T-helper 1 cell (primary cell): ENCODE results near the gene PCSK5.

Experiments used
- DNase-seq, 5 donors: peaks; one replicate each; pipeline ENCODE4 v3.0.0-alpha.2; 2012 to 2020

The PCSK5 gene

DNA sequence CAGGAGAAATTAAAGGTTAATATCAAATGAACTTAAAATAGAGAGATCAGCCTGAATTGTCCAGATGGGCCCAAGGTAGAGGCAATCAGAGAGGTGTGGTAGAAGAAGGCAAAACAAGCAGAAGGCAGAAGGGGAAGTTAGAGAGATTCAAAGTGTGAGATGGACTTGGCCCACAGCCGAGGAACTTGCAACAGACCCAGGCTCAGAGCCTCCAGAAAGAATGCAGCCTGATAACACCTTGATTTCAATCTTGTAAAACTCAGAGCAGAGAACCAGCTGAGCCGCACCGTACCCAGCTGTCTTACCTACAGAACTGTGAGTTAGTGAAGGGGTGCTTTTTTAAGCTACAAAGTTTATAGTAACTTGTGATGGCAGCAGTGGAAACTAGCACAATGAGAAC is 312.9 kb downstream of the PCSK5 start:
- no peak for DNase-seq

DNA sequence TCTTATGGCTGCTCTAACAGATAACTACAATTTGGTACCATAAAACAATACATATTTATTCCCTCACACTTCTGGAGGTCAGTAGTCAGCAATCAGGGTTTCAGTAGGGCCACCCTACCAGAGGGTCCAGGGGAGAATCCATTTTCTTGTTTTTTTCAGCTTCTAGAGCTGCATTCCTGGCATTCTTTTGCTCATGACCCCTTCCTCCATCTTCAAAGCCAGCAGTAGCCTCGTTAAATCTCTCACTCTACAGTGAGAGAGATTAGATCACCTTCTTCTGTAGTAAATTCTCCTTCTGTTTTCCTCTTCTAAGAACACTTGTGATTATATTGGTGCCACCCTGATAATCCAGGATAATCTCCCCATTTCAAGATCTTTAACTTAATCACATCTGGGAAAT is 316.3 kb downstream of the PCSK5 start:
- no peak for DNase-seq

- DNase-seq, result no peak
Measured at GRCh38 chr9:76213751-76214150, 323.3 kb downstream of the PCSK5 start.

- no peak for DNase-seq
Measured at GRCh38 chr9:76215066-76215465, 324.6 kb downstream of the PCSK5 start.

- DNase-seq, result no peak
Measured at GRCh38 chr9:76216161-76216649, 325.7 kb downstream of the PCSK5 start.

- DNase-seq, result no peak
Measured at GRCh38 chr9:76218117-76218885, 327.8 kb downstream of the PCSK5 start.

DNA sequence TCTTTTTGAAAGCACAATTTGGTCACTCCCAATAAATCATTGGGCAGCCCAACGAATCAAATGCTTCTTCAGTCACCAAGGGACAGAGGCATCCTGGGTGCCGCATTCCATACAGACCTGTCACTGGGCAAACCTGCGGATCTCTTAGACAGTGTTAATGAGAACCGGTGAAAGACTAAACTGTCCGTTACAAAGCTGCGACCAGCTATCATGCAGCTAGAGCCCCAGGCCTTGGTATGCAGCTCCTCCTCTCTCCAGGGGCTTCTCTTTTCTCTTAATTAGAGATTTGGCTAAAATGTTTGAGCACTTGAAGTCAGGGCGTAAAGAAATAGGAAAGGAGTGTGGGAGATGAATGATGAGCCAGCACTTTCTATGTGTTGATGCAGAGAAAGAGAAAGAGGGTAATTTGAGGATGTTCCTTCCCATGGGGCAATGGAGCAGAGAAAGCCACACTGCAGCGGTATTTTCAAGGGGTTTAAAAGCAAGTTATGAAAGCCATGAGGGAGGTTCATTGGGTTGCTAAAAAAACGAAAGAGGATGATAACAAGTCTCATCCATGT is 328.5 kb downstream of the PCSK5 start:
- DNase-seq, result no peak

GRCh38 chr9:76219560-76220151 is 329.2 kb downstream of the PCSK5 start:
- no peak for DNase-seq

DNA sequence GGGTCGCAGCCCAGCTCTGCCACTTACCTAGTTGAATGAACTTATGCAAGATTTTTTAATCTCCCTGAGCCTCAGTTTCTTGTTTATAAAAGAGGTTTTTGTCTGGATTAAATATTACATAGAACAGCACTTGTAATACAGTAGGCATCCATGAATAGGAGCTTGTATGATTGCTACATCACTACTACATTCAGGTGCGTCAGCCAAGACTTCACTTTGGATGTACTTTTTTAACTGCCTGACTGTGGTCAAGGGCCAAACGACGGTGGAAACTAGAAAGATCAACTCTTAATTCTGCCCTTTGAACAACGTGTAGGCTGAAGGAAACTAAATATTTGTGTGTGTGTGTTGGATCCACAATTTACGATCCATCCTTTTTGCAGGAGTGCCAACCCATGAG is 330.9 kb downstream of the PCSK5 start:
- no peak for DNase-seq

- no peak for DNase-seq
Measured at GRCh38 chr9:76223749-76224340, 333.4 kb downstream of the PCSK5 start.

- DNase-seq, result no peak
Measured at GRCh38 chr9:76227156-76227555, 336.7 kb downstream of the PCSK5 start.

DNA sequence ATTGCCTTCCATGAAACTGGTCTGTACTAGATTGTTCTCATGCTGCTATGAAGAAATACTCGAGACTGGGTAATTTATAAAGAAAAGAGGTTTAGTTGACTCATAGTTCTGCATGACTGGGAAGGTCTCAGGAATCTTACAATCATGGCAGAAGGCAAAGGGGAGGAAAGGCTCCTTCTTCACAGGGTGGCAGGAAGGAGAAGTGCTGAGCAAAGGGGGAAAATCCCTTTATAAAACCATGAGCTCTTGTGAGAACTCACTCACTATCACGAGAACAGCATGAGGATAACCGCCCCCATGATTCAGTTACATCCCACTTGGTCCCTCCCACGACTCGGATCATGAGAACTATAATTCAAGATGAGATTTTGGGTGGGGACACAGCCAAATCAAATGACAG is 340.5 kb downstream of the PCSK5 start:
- no peak for DNase-seq

- DNase-seq, result no peak
Measured at GRCh38 chr9:76232861-76233489, 342.5 kb downstream of the PCSK5 start.

DNA sequence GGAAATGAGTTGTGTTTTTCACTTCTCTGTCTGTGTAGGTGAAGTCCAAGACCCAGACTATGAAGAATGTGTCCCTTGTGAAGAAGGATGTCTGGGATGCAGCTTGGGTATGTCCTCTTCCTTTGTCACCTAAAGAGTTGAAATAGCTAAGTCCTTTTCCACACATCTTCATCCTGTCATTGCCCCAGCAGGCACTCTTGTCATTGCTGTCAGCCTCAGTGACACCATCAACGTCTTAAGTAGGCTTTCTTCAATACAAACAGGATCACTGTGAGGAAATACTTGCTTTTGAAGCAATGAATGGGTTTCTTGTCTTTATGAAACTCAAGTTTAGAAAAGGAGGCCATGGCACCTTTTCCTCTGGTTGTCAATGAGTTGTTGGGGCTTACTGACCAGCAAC is 350.1 kb downstream of the PCSK5 start:
- no peak for DNase-seq

GRCh38 chr9:76245518-76245917 is 355.0 kb downstream of the PCSK5 start:
- no peak for DNase-seq

DNA sequence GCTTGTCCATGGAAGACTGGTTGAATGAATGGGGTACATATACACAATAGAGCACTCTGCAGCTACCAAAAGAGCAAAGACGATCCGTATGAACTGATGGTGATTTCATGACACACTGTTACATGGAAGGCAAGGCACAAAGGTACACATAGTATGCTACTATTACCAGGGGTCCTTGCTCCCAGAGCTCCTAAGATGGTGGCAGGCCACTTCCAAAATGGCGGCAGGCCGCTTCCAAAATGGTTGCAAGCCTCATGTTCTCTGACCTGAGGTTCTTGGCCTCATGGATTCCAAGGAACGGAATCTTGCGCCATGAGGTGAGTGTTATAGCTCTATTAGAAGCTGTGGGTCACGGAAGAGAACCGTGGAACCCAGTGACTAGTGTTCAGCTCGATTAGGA is 356.2 kb downstream of the PCSK5 start:
- DNase-seq, result no peak

DNA sequence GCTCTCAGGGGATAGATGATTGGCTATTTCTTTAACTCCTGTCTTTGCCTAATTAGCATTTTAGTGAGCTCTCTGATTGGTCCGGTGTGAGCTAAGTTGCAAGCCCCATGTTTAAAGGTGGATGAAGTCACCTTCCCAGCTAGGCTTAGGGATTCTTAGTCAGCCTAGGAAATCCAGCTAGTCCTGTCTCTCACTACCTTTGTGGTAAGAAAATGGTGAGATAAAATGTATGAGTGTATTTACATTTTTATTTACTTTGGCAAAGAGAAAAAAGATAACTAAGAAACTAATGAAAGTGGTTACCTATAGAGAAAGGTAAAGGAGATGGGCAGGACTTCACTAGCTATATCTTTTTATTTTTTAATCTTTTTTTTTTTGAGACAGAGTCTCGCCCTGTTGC is 357.0 kb downstream of the PCSK5 start:
- no peak for DNase-seq

GRCh38 chr9:76249309-76249708 is 358.8 kb downstream of the PCSK5 start:
- DNase-seq, result no peak

DNA sequence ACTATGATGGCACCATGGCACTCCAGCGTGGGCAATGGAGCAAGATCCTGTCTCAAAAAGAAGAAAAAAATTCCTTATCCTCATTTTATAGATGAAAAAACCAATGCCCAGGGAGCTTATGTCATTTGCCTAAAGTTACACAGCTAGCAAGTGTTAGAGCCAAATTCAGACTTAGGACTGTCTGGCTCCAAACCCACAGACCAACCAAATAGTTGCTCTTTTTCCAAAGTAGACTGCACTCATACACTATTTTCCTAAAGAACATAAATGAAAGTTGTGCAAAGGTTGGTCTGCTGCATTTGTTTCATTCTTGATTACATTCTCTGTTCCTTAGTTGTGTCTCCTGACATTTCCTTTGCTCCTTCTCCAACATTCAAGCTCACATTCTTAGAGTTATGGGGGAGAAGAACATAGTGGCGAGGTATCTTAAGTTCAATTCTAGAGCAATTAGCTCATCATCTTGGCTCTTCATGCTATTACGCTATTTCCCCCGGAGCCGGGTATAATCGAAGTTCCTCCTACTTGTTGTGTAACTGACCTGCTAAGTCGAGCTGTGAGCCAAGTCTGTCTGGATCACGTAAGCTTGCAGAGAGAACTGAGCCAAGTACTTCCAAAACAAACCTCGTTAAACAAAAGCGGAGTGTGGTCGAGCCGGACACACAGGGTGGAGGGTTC is 365.4 kb downstream of the PCSK5 start:
- DNase-seq, result no peak

DNA sequence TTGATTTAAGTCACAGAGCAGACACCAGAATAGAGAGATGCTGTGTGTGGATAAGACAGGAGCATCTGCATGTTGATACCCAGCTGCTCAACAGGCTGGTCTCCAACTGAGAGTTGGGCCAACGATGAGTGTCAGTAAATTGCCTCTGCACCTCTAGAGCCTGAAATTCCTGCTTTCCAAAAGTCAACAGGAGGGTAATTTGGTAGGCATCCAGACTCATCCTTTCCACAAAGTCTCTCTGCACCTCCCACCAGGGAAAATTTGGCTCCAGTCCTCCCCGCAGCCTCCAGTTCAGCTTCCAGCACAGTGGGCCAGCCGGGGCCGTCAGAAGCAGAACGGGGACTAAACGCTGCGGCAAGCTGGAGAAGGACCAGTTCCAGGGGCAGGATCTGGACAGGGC is 366.8 kb downstream of the PCSK5 start:
- DNase-seq, result no peak

DNA sequence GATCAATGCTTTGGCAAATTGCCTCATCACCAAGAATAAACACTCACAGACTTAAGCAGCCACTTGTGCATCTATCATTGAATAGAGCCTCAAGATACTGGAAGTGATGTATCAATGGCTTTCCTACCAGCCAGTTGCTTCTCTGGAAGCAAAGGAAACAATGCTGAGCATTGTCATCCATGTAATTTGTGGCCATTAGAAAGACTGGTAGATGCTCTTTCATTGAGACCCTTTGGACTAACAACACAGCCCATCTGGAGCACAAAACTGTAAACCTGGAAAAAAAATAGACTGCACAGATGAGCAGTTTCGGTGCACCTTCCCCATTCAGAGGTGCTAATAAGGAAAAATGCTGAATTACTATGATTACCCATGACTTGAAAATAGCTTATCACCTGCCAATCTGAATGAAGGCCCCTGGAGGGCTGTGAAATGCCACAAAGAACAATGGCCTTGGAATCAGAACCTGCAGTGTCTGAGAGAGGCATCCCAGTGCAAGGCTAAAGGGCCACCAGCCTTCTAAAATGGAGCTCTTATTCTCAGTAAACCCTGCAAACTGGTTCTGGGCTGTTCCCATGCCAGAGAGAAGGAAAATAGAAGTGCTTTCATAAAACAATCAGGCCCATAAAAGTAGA is 376.3 kb downstream of the PCSK5 start:
- no peak for DNase-seq

DNA sequence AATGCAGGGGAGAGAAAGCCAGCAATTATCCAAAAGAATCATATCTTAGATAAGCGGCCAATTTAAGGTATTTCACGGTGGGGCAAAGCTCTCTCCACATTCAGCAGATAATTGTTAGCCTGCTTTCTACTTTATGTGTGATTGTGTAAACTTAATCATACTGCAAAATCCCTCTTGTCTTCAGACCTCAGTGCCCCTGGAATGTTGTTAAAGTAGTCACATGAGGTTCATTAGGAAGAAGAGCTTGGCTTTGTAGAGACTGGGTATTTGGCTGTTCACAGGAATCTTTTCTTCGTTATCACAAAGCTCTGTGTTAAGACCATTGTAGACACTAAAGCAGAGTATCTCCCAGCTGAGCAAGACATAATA is 376.8 kb downstream of the PCSK5 start:
- no peak for DNase-seq
